GM13976 (cell line): ENCODE data around the gene LRP3.

ENCODE experiments used
- DNase-seq: peaks from one replicate; pipeline ENCODE4 v3.0.0; 2012; ENCODE audit warnings: low spot score
- CTCF ChIP-seq: IDR thresholded peaks from 2 replicates; pipeline ENCODE4 v1.5.1; 2012; ENCODE audit warnings: borderline replicate concordance, mild to moderate bottlenecking; ENCODE audit not compliant: insufficient read depth; ENCODE audit errors: extremely low read depth, missing control alignments, control extremely low read depth
- in situ Hi-C: fragments of 300-500 bp; cut with MboI; formaldehyde crosslinking; loops from one replicate; pipeline ENCODE4 v1.12.0; 2022; ENCODE audit warnings: low sequenced_read_pairs, mixed read lengths, inconsistent platforms; ENCODE audit not compliant: unreplicated experiment

Gene LRP3

GRCh38 chr19:33196446-33197193, 2.5 kb downstream of the LRP3 start:
- DNase-seq: no peak
- no peak for TF ChIP-seq CTCF
- in situ Hi-C loops: no loop called here

GRCh38 chr19:33197591-33198000, 3.5 kb downstream of the LRP3 start:
- in situ Hi-C loops: no loop called here
- no peak for TF ChIP-seq CTCF
- no peak for DNase-seq

GRCh38 chr19:33198169-33198568, 4.0 kb downstream of the LRP3 start:
- no peak for TF ChIP-seq CTCF
- DNase-seq: no peak

GRCh38 chr19:33199441-33200265, 5.5 kb downstream of the LRP3 start:
- no peak for TF ChIP-seq CTCF
- in situ Hi-C loops: no loop called here
- no peak for DNase-seq

More at GRCh38 chr19:33198169-33198568, 4.0 kb downstream of the LRP3 start:
- in situ Hi-C loops: no loop called here

GRCh38 chr19:33201473-33201872, 7.3 kb downstream of the LRP3 start:
- no peak for DNase-seq
- no peak for TF ChIP-seq CTCF
- in situ Hi-C loops: no loop called here

- no peak for TF ChIP-seq CTCF
- in situ Hi-C loops: no loop called here
These were observed 7.9 kb downstream of the LRP3 start for GRCh38 chr19:33201886-33202545.

More at GRCh38 chr19:33201886-33202545, 7.9 kb downstream of the LRP3 start:
- DNase-seq: no peak
